AG09309 (cell line): ENCODE measurements around the gene XDH.
A peak's percentile ranks its signal among the peaks of the same experiment; 100 is the strongest.

ENCODE experiments used
- DNase-seq: peaks from one replicate; pipeline ENCODE4 v3.0.0-alpha.2; 2010; ENCODE audit warnings: low read depth
- H3K4me3 ChIP-seq: 2 replicates; pipeline ENCODE4 v1.5.1; 2011; ENCODE audit warnings: mild to moderate bottlenecking, low read depth, low read length, moderate library complexity; ENCODE audit not compliant: control insufficient read depth
- TF ChIP-seq, protein P1 (sequence below): IDR thresholded peaks from 2 replicates; pipeline ENCODE4 v1.5.1; 2011; ENCODE audit warnings: mild to moderate bottlenecking, low read depth, low read length, inconsistent platforms; ENCODE audit not compliant: insufficient read depth, control insufficient read depth; ENCODE audit errors: missing control alignments

The XDH gene

DNA sequence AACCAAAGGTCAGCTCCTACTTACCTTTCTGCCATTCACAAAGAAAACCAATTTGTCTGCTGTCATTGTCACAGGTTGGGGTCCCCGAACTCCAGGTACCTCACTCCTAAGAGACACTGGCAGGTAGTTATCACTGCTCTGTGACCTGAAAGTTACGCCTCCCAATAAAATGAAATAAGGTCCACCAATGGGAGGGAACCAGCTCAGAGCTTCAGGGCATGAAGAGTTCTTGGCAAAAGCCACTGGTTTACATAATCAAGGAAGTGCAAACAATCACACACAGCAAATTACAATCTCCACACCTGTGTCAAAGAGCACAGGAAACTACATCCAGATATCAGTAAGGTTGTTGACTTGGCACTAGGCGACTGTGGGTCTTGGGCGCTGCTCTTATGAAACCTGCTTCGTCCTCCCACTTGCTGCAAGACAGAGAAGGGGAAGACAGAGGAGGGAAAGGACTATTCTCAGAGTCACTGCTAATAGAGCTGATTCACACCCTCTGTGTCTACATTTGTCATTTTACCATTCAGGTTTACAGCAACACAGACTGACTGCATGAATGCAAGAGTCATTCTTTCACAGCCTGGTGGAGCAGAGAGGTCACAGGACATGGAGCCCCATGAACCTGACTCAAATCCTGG is at the start of gene XDH:
Gene XDH, minus strand, starts transcription at position 142 of the 641 bp plus-strand sequence. Its CDS starts 76 bp downstream, at position 66.
- TF ChIP-seq, protein P1, sequence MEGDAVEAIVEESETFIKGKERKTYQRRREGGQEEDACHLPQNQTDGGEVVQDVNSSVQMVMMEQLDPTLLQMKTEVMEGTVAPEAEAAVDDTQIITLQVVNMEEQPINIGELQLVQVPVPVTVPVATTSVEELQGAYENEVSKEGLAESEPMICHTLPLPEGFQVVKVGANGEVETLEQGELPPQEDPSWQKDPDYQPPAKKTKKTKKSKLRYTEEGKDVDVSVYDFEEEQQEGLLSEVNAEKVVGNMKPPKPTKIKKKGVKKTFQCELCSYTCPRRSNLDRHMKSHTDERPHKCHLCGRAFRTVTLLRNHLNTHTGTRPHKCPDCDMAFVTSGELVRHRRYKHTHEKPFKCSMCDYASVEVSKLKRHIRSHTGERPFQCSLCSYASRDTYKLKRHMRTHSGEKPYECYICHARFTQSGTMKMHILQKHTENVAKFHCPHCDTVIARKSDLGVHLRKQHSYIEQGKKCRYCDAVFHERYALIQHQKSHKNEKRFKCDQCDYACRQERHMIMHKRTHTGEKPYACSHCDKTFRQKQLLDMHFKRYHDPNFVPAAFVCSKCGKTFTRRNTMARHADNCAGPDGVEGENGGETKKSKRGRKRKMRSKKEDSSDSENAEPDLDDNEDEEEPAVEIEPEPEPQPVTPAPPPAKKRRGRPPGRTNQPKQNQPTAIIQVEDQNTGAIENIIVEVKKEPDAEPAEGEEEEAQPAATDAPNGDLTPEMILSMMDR = no peak
- H3K4me3 ChIP-seq = no peak within 1 kb of the TSS
- DNase-seq = no peak

GRCh38 chr2:31457651-31458050 is 43.1 kb upstream of the XDH start:
- no peak for DNase-seq
- no peak overlapping the region for H3K4me3 ChIP-seq
- TF ChIP-seq, protein P1 = no peak

DNA sequence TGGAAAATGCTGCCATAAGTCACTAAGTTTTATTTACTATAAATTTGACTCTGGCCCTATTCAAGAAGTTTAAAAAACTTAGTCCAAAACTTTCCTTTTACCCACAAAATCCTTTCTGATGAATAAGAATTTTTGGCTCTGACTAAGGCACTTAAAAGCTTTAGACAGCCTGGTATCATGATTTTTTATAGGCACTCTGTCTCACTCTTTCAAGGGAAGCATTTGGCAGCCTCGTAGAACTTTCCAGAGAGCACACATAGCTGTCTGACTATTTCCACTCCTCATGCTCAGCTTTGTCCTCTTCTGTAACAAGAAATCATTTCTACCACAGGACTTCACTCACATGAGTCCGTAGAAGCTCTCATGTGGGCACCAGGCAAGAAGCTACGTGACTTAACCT is 32.3 kb upstream of the XDH start:
- TF ChIP-seq, protein P1 = no peak
- no peak overlapping the region for H3K4me3 ChIP-seq
- DNase-seq = peak; percentile 91

GRCh38 chr2:31442376-31442775 is 27.8 kb upstream of the XDH start:
- no peak overlapping the region for H3K4me3 ChIP-seq
- TF ChIP-seq, protein P1 = no peak
- no peak for DNase-seq

GRCh38 chr2:31440764-31441163 is 26.2 kb upstream of the XDH start:
- peak; percentile 90 for DNase-seq
- TF ChIP-seq, protein P1 = no peak
- no peak overlapping the region for H3K4me3 ChIP-seq

DNA sequence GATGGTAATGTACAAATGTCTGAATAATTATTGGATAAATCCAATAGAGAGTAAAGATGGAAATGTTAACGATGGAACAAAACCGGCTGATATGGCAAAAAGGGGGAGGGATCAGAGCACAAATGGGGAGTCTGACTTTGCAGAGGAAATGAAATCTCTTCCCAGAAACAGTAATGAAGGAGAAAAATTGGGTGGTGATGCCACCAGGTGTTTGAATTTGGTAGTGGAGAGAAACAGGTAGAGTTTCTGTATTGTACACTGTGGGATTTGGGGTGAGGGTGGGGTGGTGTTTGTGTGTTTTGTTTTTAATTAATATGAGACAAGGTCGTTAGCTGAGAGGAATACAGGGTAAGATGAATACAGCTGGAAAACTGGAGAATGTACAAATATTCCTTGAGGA is 20.4 kb upstream of the XDH start:
- no peak for DNase-seq
- TF ChIP-seq, protein P1 = peak; percentile 42
- no peak overlapping the region for H3K4me3 ChIP-seq

DNA sequence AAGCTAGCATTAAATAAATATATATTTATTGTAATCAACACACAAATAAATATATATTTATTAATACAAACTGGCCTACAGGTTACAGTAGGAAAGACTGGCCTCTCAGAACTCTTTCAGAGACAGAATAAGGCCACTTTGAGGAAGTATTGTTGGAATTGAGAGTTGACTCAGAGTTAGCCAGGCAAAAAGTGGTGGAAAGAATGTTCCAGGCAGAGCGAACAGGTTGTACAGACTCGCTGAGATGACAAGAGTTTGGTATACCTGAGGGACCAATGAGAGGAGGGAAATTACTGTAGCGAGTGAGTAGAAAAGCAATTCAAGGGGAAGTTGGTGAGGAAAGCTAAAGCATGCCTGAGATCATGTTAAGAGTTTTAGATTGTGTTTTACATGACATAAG is 19.0 kb upstream of the XDH start:
- DNase-seq = no peak

More for the DNA sequence above, 19.0 kb upstream of the XDH start:
- no peak overlapping the region for H3K4me3 ChIP-seq
- TF ChIP-seq, protein P1 = no peak
